Pancreas (tissue), 10 donors: ENCODE results near the gene USP26. TPM values are rescaled to one million over a fixed set of nuclear protein-coding genes. Genes with fewer than 3 reads are reported as not detected.
"Not testable (repeated sequence)": the region's sequence is repeated elsewhere in the genome, so short reads cannot be mapped to it uniquely, and the experiment has no call there.

ENCODE experiments used
- ATAC-seq, 4 donors: fragments of 200-7000 bp; cut with Tn5 transposase; one replicate each; pipeline versions ENCODE4 v1.8.0 to v1.9.1; 2020; ENCODE audit warnings: mild to moderate bottlenecking in 4 of 4, moderate library complexity in 4 of 4
- DNase-seq, 6 donors: peaks; one replicate each; pipeline ENCODE4 v3.0.0-alpha.2; 2020
- FAIRE-seq: peaks from 2 replicates; lab custom pipeline; 2012; peaks lifted over from hg19 to GRCh38; lab: Jason Lieb, UNC
- H3K27ac ChIP-seq, 4 donors: fragments of 200-600 bp; sonication (generic); 1 replicate in 3 of 4; 2 replicates in 1 of 4; pipeline versions ENCODE4 v1.5.0 to v1.8.0; 2020
- H3K27me3 ChIP-seq, 4 donors: fragments of 200-600 bp; one replicate each; pipeline ENCODE4 v1.8.0; 2021
- H3K36me3 ChIP-seq, 3 donors: fragments of 200-600 bp; sonication (generic) in 1 of 3; one replicate each; pipeline versions ENCODE4 v1.5.0 to v1.8.0; 2020 to 2021
- H3K4me1 ChIP-seq, 3 donors: fragments of 200-600 bp; one replicate each; pipeline ENCODE4 v1.8.0; 2021
- H3K4me3 ChIP-seq, 4 donors: fragments of 200-600 bp; sonication (generic) in 2 of 4; one replicate each; pipeline versions ENCODE4 v1.5.0 to v1.8.0; 2020 to 2021
- H3K9me3 ChIP-seq, 4 donors: fragments of 200-600 bp; one replicate each; pipeline ENCODE4 v1.8.0; 2021
- CTCF ChIP-seq, 4 donors: fragments of 200-600 bp; sonication (generic) in 3 of 4; IDR thresholded peaks; one replicate each; pipeline versions ENCODE4 v1.5.0 to v1.8.0; 2021; ENCODE audit warnings: antibody characterized with exemption in 4 of 4
- WGBS, 2 donors: extraction: QIAGEN DNeasy Blood & Tissue Kit; methylation state at CpG; one replicate each; pipeline ENCODE4 v1.1.7; 2013; 5-methylcytosine and 5-hydroxymethylcytosine counted together
- intact Hi-C, 3 donors: fragments of 100-400 bp; cut with DNase I; formaldehyde crosslinking; loops; one replicate each; pipeline versions ENCODE4 v1.11.1 to v1.14.2; 2022
- polyA plus RNA-seq, 2 donors: library from polyadenylated mRNA; stranded (reverse); fragments of 200-250 nt; gene quantifications; one replicate each; pipeline ENCODE4 v1.2.3, GENCODE V29; 2013
- total RNA-seq, 6 donors: library from RNA; stranded (reverse); fragmentation: NEBNext Ultra II Directional in 4 of 6; extraction: Animal tissue kit (Norgen Biotek cat#: 25700) in 4 of 6; gene quantifications; one replicate each; pipeline versions ENCODE4 v1.2.1 to v1.2.4, GENCODE V29; 2021 to 2023
- donor health status: healthy with polysubstance abuse.
- donor health status: DM: no; HTN: no; CAD: no; lungs with moderate emphysema.
- donor health status: DM: no; HTN: no; CAD: no.
- donor health status: control.
- donor health status: control.
- donor health status: Bipolar disorder and iron deficiency.
- donor health status: DM: yes; HTN: yes; CAD: no.
- donor health status: DM: no; HTN: no; CAD: no.
- donor health status: DM: no; HTN: no; CAD: no.
- donor health status: DM: yes; HTN: yes; CAD: no.

USP26 gene
- total and polyA plus RNA-seq, 8 donors, result not detected

GRCh38 chrX:133081990-133082389, 14.9 kb downstream of the USP26 start:
- peaks cover 0 to 4% (median 0%) of the 10 kb centered on the region in 4 donors for H3K27me3 ChIP-seq
- FAIRE-seq (no peak), DNase-seq (no peak), ATAC-seq (no peak)
- WGBS, 2 donors, result 54 to 81% methylated on average over 3 of the region's 3 CpGs
- TF ChIP-seq CTCF (IDR thresholded peaks at IDR 0.05), result no peak
- intact Hi-C loops, result no loop called here
- H3K4me3 ChIP-seq, result no peak overlapping the region
- H3K9me3 ChIP-seq, result no peaks in the 10 kb centered on the region
- no peaks in the 10 kb centered on the region for H3K36me3 ChIP-seq
- no peak overlapping the region for H3K27ac ChIP-seq
- no peaks in the 10 kb centered on the region for H3K4me1 ChIP-seq

- H3K4me3 ChIP-seq, intact Hi-C loops, ATAC-seq, H3K27ac ChIP-seq, FAIRE-seq, DNase-seq, H3K9me3 ChIP-seq, H3K36me3 ChIP-seq, H3K4me1 ChIP-seq, H3K27me3 ChIP-seq: not testable (repeated sequence)
- 82 to 85% methylated on average over 4 of the region's 4 CpGs for WGBS, 2 donors
These were observed 19.1 kb downstream of the USP26 start for GRCh38 chrX:133077856-133078255.

- no peak for ATAC-seq
- H3K9me3 ChIP-seq, result no peaks in the 10 kb centered on the region
- TF ChIP-seq CTCF (IDR thresholded peaks at IDR 0.05), result no peak
- FAIRE-seq, result no peak
- intact Hi-C loops, result no loop called here
- H3K4me1 ChIP-seq, result no peaks in the 10 kb centered on the region
- no peaks in the 10 kb centered on the region for H3K36me3 ChIP-seq
- H3K4me3 ChIP-seq, result no peak overlapping the region
- no peak for DNase-seq
- no peaks in the 10 kb centered on the region for H3K27me3 ChIP-seq
- H3K27ac ChIP-seq, result no peak overlapping the region
These were observed 24.3 kb downstream of the USP26 start for GRCh38 chrX:133072566-133072965.

- TF ChIP-seq CTCF (IDR thresholded peaks at IDR 0.05), result no peak
- 60 to 77% methylated on average over 2 of the region's 2 CpGs for WGBS, 2 donors
- H3K27ac ChIP-seq, result no peak overlapping the region
- intact Hi-C loops, result no loop called here
- H3K4me3 ChIP-seq, result no peak overlapping the region
- ATAC-seq, result no peak
- H3K27me3 ChIP-seq, result no peaks in the 10 kb centered on the region
- H3K9me3 ChIP-seq, result no peaks in the 10 kb centered on the region
- no peak for FAIRE-seq
- no peaks in the 10 kb centered on the region for H3K36me3 ChIP-seq
- no peak for DNase-seq
- H3K4me1 ChIP-seq, result no peaks in the 10 kb centered on the region
These were observed 28.4 kb downstream of the USP26 start for GRCh38 chrX:133068461-133068860.

- H3K4me3 ChIP-seq, result no peak overlapping the region
- intact Hi-C loops, result no loop called here
- ATAC-seq (no peak), DNase-seq (no peak), FAIRE-seq (no peak)
- H3K36me3 ChIP-seq, result no peaks in the 10 kb centered on the region
- peaks cover 0 to 21% (median 0%) of the 10 kb centered on the region in 4 donors for H3K27me3 ChIP-seq
- WGBS, 2 donors, result 72 to 89% methylated on average over 1 of the region's 1 CpG
- H3K27ac ChIP-seq, result no peak overlapping the region
- no peaks in the 10 kb centered on the region for H3K9me3 ChIP-seq
- no peak for TF ChIP-seq CTCF (IDR thresholded peaks at IDR 0.05)
- no peaks in the 10 kb centered on the region for H3K4me1 ChIP-seq
These were observed 40.6 kb downstream of the USP26 start for GRCh38 chrX:133056341-133056740.
